Measurements from ENCODE around the gene F11R.
"Not testable (repeated sequence)": the region's sequence is repeated elsewhere in the genome, so short reads cannot be mapped to it uniquely, and the experiment has no call there.

The F11R gene

DNA sequence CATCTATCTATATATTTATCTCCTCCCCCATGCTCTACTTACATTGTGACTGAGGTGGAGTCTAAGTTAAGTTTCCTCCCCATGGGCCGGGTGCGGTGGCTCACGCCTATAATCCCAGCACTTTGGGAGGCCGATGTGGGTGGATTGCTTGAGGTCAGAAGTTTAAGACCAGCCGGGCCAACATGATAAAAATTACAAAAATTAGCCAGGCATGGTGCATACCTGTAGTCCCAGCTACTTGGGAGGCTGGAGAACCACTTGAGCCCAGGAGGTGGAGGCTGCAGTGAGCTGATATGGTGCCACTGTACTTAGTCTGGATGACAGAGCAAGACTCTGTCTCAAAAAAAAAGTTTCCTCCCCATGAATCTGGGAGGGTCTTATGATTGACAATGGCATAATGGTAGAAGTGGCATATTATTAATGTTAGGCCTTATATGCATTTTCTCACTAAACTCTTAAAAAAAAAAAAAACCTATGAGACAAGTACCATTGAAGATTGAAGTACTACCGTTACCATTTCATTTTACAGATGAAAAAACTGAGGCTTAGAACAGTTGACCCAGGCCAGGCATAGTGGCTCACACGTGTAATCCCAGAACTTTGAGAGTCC is 11.2 kb downstream of the F11R start:
- DNase-seq, result no peak

DNA sequence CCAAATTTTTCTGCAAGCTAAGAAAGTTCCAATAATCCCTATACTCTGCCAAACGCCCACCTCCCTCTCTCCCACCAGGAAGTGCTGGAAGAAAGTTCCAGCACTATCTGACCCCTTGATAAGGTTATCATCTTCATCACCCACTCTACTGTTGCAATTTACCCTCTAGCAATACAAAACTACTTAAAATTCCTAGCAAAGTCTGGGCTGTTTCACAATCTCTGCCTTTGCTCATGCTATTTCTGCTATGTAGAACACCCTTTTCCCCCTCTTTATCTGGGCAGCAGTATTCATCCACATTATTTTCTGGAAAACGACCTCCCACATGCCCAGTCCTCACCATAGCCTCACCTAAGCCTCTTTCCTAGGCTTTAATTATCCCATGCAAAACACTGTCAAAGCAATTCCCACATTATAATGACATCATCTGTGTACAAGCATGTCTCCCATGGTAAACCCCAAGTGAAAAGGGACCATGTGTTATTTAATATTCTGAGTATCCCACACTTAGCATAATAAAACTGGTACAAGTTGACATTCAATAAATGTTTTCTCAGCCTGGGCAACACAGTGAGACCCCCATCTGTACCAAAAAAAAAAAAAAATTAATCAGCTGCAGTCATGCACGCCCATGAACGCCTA is 12.0 kb downstream of the F11R start:
- no peak for DNase-seq

DNA sequence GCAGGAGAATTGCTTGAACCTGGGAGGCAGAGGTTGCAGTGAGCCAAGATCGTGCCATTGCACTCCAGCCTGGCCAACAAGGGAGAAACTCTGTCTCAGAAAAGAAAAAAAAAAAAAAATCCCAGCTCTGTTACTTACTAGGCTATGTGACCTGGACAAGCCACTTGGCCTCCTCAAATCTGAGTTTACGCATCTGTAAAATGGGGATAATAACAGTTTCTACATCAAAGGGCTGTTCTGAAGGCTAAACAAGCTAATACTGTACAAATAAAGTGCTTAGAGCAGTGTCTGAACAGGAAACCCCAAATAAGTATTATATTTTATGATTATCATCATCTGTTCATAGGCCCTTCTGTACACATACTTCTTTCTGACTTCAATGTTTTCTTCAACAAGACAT is 13.6 kb downstream of the F11R start:
- DNase-seq, result no peak

DNA sequence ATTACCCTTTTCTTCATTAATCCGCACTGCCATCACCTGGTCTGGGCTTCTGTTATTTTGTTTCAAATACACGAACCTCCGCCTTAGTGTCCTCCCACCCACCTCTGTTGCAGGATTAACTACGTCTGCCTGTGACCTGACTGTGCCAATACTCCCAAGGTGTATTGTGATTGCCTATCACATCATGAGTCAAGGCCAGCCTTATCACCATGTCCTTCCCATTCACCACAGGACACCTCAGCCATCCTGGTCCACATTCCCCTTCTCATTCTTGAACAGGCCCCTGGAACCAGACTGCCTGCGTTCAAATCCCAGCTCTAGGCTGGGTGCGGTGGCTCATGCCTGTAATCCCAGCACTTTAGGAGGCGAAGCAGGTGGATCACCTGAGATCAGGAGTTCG is 14.4 kb downstream of the F11R start:
- DNase-seq, result no peak

DNA sequence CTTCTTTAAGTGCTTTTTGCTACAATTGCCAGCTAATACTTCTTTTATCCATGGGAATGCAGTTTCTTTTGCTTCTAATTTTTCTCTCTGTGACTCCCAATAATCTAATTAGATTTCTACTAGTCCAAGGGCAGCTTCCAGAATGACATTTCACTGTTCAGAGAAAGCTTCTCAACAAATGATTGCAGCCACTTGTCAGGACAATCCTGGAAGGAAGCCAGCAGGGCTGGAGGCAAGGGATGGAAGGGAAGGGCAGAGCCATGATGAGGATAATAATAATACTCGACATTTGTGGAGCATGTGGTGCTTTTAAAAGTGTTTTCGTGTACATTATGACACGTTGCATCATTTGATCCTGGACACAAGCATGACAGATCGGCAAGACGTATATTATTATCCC is 19.4 kb downstream of the F11R start:
- DNase-seq, result no peak

DNA sequence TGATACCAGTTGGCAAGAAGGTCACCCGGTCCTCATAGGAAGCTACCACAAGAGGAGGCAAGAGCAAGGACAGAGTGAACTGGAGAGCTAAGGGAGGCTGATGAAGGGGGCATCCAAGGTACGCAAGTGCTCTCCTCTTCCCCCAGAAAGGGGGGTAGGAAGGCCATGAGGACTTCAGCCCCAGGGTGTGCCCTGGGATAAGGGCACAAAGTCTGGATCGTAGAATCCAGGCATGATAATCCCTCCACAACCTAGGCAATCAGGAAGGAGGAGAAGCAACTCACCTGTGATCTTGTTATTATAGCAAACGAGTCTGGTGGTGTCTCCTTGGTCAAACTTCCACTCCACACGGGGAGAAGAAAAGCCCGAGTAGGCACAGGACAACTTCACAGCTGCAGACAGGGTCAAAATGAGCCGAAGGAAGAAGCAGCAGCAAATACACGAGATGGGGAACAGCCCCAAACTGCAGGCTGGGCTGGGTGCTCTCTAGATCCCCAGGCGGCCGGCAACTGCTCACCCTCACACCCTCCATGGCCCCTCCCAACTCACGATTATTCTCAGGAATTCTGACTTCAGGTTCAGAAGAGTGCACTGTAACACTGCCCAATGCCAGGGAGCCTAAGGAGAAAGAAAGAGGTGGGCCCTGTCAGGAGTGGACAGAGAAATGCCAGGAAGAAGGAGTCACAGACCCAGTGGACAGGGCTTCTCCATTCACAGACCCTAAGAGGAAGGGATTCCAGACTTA is 20.0 kb downstream of the F11R start:
- no peak for DNase-seq

DNA sequence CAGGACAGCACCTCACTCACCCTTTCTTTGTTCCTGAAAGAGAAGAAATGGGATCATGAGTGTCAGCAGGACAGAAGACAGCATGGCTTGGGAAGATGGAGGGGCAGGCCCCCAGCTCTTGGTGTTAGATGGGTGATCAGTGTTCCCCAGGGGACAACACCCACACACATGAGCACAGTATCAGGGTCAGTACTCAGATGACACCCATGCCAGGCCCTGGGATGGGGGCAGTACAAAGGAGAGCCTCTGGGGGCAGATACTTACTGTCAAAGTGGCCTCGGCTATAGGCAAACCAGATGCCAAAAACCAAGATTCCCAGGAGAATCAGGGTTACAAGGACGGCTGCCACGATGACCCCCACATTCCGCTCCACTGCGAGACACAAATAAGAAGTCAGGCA is 21.6 kb downstream of the F11R start:
- DNase-seq, result no peak

DNA sequence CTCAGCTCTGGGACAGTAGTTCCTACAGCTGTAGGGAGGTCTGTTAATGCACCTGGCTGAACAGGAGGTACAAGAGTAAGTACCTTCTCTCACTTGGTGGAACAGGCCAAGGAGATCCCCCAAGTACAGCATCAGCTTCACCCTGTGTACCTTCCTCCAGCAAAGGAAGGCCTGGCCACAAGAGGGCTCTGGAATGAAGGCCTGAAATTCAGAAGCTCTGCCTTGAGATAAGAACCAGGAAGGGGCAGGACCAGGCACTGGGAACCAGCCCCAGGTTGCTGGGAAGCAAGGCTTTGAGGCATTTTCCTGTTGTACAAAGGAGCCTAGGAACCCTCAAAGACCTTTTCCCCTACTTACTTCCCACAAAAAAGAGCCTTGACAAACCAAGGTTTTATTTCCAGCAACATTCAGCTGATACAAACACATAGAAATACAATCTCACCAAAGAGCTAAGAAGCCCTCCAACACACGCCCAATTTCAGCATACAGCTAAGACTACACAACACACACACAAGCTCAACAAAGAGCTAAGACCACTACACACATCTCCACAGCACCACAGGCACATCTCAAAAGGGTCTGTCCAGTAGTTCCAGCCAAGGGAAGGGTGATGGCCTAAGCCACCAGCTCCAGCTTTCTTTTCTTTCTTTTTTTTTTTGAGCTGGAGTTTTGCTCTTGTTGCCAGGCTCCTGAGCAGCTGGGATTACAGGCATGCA is 23.5 kb downstream of the F11R start:
- peak; percentile 64 for DNase-seq

DNA sequence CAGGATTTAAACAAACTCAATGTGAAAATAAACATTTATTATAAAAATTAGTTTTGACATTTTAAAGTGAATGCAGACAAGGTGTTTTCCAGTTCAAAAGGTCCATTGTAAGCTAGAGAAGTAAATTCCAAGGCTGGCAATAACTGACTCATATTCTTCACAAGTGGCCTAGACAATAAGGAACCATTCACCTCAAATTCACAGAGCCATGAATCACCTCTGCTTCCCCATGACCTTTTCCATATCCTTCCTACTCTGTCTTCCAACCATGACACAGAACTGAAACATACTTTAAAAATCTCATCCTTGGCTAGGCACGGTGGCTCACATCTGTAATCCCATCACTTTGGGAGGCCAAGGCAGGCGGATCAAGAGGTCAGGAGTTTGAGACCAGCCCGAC is 24.8 kb downstream of the F11R start:
- DNase-seq, result no peak

DNA sequence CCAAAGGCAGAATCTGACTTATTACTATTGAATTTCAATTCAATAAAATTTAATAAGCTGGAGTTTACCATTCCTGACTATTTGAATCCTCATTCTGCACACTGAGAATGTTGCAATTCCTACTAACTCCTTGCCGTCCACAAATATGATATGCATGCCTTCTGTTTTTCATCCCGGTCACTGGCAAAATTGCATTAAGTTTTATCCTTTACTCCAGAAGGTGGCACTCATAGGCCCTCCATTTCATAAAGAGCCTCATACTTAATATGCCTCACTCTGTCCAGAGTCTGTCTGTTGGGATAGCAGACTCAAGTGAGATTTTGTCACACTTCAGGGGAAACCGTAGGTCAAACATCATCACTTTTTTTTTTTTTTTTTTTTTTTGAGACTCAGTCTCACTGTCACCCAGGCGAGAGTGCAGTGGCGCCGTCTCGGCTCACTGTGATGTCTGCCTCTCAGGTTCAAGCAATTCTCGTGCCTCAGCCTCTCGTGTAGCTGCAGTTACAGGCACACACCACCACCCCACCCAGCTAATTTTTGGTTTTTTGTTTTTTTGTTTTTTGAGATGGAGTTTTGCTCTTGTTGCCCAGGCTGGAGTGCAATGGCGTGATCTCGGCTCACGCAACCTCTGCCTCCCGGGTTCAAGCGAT is 27.3 kb downstream of the F11R start:
- peak; percentile 38 for DNase-seq

DNA sequence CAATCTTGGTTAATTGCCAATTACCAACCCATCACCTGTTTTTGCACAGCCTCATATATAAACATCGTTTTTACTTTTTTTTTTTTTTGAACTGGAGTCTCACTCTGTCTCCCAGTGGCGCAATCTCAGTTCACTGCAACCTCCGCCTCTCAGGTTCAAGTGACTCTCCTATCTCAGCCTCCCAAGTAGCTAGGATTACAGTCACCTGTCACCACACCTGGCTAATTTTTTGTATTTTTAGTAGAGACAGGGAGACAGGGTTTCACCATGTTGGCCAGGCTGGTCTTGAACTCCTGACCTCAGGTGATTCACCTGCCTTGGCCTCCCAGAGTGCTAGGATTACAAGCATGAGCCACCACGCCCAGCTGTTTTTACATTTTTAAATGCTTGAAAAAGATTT is 28.9 kb downstream of the F11R start:
- DNase-seq, result not testable (repeated sequence)

DNA sequence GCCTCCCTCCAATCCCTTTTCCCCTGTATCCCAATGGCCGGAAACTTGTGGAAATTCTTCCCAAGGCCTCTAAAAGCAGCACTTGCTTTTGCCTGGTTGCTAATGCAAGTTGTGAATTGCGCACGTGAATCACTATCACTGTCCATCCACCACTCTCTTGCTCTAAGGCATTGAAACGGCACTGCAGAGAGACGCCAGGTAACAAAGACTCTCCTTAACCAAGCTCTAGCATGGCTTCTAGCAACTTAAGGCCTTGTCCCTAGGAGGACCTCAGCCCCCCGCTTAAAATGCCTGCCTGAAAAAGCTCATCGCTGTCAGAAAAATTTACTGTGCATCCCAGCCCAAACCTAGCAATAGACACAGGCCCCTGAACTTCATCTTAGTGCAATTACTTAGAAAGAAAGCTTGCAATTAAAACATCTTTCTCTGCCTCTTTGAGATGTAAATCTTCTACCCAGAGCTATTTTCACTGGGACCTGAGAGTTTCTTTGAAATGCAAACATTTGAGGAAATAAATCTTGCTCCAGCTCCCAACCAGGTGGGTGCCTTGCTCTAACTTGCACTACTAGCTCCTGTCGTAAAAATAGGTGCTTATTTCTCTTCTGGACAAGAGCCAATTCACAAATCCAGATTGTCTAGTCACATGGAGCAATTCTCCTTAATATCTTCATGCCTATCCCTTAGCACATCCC is 33.4 kb downstream of the F11R start:
- no peak for DNase-seq

DNA sequence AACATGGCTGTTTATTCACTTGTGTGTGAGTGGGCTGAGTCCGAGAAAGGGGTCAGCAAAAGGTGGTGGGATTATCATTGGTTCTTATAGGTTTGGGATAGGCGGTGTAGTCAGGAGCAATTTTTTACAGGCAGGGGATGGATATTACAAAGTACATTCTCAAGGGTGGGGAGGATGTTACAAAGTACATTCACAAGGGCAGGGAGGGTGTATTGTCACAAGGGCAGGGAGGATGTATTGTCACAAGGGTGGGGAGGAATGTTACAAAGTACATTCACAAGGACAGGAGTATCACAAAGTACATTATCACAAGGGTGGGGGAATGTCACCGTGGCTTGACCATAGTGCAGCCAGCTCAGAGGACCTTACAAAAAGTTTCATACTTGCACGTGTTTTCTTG is 35.2 kb downstream of the F11R start:
- no peak for DNase-seq

DNA sequence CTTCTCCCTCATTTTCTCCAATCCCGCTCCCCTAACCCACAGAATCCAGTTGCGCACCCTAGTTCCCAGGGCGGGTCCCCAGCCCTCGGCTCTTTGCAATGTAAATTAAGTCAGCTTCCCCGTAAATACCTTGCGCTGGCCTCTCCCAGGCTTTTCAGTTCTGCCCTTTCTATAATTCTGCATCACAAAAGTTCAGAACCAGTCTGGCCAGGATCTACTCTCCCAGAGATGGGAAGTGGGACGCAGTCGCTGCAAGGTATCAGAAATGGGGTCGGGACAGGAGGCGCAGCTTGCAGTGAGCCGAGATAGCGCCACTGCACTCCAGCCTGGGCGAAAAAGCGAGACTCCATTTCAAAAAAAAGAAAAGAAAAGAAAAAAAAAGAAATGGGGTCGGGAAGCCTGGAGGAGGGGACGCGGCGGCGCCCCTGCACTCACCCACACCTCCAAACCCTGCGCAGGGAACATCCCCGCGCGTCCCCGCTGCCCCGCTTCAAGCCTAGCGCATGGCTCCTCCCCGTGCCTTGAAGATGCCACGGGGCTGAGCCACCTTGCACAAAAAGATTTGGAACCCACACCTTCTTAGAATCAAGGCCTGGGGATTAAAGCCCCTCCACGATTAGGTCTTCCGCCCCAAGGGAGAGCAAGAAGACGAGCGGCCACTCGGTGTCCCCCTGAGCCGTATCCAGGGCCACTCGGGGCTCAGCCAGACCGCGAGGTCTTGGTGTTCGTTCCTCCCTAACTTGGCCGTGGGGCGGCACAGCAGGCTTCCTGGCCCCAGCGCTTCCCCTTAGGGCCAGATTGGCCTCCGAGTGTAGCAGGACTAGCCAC is 39.2 kb downstream of the F11R start:
- no peak for DNase-seq

DNA sequence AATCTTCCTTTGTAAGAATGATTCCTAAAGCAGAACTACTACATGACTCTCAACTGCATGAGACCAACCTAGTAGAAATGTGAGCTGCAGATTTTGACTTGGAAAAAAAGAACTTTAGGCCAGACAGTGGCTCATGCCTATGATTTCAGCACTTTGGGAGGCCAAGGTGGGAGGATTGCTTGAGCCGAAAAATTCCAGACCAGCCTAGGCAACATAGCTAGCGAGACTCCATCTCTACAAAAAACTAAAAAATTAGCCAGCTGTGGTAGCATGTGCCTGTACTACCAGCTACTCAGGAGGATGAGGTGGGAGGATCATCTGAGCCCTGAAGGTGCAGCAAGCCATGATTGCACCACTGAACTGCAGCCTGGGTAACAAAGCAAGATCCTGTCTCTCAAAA is 41.7 kb downstream of the F11R start:
- DNase-seq, result no peak

DNA sequence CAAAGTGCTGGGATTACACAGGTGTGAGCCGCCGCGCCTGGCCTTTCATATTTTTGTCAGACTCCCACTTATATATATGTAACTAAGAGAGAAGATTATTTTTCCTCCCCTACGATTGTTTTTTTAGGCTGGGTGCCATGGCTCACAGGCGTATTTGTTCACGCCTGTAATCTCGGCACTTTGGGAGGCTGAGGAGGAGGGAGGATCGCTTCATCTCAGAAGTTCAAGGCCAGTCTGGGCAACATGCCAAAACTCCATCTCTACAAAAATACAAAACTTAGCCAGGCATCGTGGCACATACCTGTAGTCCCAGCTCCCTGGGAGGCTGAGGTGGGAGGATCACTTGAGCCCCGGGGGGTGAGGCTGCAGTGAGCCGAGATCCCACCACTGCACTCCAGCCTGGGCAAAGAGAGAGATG is 42.4 kb downstream of the F11R start:
- peak; percentile 14 for DNase-seq

DNA sequence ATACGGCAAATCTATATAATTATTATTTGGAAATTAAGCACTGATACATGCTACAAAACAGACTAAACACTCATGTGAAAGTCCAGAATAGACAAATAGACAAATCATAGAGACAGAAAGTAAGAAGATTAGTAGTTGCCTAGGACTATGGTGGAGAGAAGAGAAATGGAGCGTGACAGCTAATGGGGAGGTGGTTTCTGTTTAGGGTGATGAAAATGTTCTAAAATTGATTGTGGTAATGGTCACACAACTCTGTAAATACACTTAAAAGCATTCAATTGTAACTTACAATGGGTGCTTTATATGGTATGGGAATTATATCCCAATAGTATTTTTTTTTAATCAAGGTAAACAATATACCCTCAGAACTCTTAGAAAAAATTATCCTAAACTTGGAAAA is 45.9 kb downstream of the F11R start:
- DNase-seq, result no peak

DNA sequence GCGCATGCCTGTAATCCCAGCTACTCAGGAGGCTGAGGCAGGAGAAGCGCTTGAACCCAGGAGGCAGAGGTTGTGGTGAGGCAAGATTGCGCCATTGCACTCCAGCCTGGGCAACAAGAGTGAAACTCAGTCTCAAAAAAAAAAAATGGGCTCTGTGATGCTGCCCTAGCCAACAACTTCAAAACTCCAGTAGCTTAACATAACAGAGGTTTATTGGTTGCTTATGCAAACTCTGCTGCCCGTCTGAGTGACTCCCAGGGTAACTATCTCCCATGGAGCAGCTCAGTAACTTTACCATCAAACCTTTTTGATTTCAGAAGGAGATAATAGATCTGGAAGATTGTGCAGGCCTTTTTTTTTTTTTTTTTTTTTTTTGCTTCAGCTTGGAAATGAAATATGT is 47.5 kb downstream of the F11R start:
- no peak for DNase-seq

DNA sequence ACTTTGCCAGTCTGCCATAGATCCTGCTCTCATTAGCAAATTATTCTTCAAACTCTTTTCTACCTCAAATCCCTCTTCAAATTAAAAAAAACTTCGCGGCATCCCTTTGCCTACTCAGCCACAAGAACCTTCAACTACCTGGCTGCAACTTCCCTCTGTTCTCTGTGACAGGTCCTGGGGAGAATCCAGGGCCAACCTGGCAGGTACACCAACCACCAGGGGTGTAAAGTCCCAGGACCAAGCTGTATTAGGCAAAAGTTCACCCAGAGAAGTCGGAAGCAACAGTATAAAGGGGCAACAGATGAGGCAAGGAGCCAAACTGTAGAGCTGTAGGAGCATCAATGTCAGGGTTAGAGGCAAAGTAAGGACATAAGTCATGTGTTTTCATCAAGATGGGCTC is 48.0 kb downstream of the F11R start:
- no peak for DNase-seq

DNA sequence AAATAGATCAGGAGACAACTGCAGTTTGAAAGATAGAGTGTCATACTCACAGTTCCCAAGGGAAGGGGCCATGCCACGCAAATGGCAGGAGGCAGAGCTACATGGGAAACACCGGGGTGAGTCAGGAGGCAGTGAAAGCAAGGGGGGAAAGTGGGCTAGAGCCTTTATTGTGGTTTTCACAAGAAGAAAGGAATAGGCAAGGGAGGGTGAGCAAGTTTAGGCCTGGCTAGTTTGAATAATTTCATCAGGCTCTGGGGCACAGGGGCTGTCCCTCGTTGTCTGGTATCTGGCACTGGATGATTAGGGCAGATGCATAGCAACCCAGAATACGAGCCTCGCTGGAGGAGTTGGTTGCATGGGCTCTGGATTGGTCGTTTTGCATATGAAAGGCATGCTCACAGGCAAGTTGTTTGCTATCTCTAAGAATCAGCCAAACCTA is 49.3 kb downstream of the F11R start:
- DNase-seq, result no peak

DNA sequence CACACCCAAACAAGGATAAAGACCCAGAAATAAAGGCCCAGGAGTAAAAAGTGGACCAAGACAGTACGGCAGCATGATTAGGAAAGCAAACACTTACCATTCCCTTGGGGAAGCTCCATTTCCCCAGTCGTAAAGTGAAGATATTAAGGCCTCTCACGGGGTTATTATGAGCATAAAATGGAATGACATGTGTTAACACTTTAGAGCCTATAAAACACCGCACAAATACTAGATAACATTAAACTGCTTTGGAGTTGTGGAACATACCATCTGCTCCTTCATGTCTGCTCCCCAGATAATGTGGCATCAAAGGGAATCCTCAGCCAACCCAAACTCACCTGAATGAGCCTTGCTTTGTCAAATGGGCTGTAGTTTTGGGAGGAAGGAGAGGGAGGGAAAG is 57.4 kb downstream of the F11R start:
- DNase-seq, result no peak

DNA sequence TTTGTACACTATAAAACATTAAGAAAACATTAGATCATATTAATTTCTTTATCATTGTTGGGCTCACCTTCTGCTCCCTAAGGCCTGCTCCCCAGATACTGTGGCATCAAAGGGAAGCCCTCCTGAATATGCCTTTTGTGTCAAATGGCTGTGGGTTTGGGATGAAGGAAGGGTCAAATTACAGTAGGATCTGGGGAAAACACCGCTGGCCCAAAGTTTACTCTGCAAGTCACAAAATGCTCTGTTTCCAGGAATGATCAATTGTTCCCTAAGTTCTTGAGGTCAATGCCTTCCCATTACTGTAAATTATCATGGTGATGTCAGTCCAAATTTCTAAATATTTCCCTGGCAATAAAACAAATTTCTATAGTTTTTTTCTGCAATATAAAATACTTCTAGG is 59.5 kb downstream of the F11R start:
- DNase-seq, result no peak

Data from RPMI8226 (cell line).